ENCODE results near the gene SMG6.
A peak's percentile ranks its signal among the peaks of the same experiment; 100 is the strongest.

Gene SMG6

DNA sequence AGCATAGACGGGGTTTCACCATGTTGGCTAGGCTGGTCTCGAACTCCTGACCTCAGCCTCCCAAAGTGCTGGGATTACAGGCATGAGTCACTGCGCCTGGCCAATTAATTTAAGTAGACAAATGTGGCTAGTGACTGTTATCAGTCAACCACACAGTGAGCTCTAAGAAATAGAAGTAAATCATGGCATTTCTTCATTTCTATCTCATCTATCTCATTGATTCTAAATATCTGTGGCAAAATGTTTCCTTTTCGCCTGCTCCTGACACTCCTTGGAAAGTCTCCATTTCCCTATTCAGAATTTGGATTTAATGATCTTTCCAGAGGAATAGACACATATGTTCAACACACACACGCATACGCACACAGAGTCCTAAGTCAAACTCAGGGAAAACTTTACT is 167.3 kb downstream of the SMG6 start:
- no peak for TF ChIP-seq CTCF (IDR thresholded peaks at IDR 0.05; ENCODE audit: extremely low read depth, insufficient read depth, missing control alignments)
- in situ Hi-C loops (cut with MboI; ENCODE audit: low pct_unique_long_range_greater_than_20kb, low sequenced_read_pairs, unreplicated experiment) = no loop called here
- no peak for DNase-seq (ENCODE audit: low spot score)

DNA sequence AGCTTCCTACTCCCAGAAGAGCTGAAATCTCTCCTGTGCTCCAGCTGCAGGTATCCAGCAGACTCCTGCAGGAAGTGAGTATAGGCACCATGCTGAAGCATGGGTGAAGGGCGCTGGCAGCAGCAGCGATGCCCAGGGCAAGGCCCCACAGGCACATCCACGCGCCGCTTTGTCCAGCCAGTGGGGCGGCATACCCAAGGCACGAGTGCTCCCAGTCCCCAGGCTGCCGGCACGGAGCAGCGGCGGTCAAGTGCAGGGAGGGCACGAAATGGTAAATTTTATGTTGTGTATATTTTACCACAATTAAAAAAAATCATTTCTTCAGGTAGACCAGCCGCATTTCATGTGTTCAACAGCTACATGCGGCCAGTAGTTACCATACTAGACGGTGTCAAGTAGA is 175.6 kb downstream of the SMG6 start:
- in situ Hi-C loops (cut with MboI; ENCODE audit: low pct_unique_long_range_greater_than_20kb, low sequenced_read_pairs, unreplicated experiment) = no loop called here
- no peak for DNase-seq (ENCODE audit: low spot score)
- TF ChIP-seq CTCF (IDR thresholded peaks at IDR 0.05; ENCODE audit: extremely low read depth, insufficient read depth, missing control alignments) = no peak

GRCh38 chr17:2125013-2125535 is 178.5 kb downstream of the SMG6 start:
- in situ Hi-C loops (cut with MboI; ENCODE audit: low pct_unique_long_range_greater_than_20kb, low sequenced_read_pairs, unreplicated experiment) = no loop called here
- no peak for DNase-seq (ENCODE audit: low spot score)
- no peak for TF ChIP-seq CTCF (IDR thresholded peaks at IDR 0.05; ENCODE audit: extremely low read depth, insufficient read depth, missing control alignments)

DNA sequence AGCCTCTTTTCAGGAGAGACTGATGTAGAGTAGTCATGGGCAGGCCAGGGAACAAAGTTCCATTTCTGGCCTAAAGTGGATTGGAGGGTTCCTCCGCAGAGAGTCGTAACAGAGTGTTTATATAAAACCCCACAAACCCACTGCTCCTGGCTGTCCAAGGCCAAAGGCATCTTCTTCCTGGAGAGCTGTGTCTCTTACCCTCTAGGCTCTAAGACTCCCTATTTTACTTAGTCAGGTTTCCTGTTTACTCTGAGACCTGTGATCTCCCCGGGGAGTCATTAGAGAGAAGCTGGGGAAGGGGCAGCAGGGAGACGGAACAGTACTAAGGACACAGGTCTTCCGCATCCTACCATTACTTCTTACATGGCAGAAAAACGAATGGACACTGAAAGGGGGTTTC is 179.2 kb downstream of the SMG6 start:
- DNase-seq (ENCODE audit: low spot score) = no peak
- TF ChIP-seq CTCF (IDR thresholded peaks at IDR 0.05; ENCODE audit: extremely low read depth, insufficient read depth, missing control alignments) = no peak
- in situ Hi-C loops (cut with MboI; ENCODE audit: low pct_unique_long_range_greater_than_20kb, low sequenced_read_pairs, unreplicated experiment) = no loop called here

- in situ Hi-C loops (cut with MboI; ENCODE audit: low pct_unique_long_range_greater_than_20kb, low sequenced_read_pairs, unreplicated experiment) = no loop called here
- DNase-seq (ENCODE audit: low spot score) = peak; percentile 31
- TF ChIP-seq CTCF (IDR thresholded peaks at IDR 0.05; ENCODE audit: extremely low read depth, insufficient read depth, missing control alignments) = no peak
These were observed 180.0 kb downstream of the SMG6 start for GRCh38 chr17:2123375-2124251.

- peak; percentile 31 for TF ChIP-seq CTCF (IDR thresholded peaks at IDR 0.05; ENCODE audit: extremely low read depth, insufficient read depth, missing control alignments)
- in situ Hi-C loops (cut with MboI; ENCODE audit: low pct_unique_long_range_greater_than_20kb, low sequenced_read_pairs, unreplicated experiment) = no loop called here
- peak; percentile 67 for DNase-seq (ENCODE audit: low spot score)
These were observed 180.8 kb downstream of the SMG6 start for GRCh38 chr17:2122641-2123302.

All from GM13977 (cell line).